HepG2 (cell line): ENCODE results near the gene DCDC2. TPM values are rescaled to one million over a fixed set of nuclear protein-coding genes. Genes with fewer than 3 reads are reported as not detected.

Experiments
- ISL2 ChIP-seq: sonication (generic); formaldehyde crosslinking; IDR thresholded peaks from 2 replicates; pipeline ENCODE4 v1.5.0; 2020; ENCODE audit warnings: missing genetic modification reagents
- JUN ChIP-seq: sonication (generic); formaldehyde crosslinking; IDR thresholded peaks from 2 replicates; pipeline ENCODE4 v1.4.0; 2020; ENCODE audit warnings: mild to moderate bottlenecking, missing genetic modification reagents
- POGZ ChIP-seq: sonication (generic); formaldehyde crosslinking; IDR thresholded peaks from 2 replicates; pipeline ENCODE4 v1.4.0; 2020; ENCODE audit warnings: mild to moderate bottlenecking, missing genetic modification reagents
- RAD51 ChIP-seq: fragments of 450-650 bp; IDR thresholded peaks from 2 replicates; pipeline ENCODE4 v1.6.1; 2016; ENCODE audit warnings: borderline replicate concordance
- RBAK ChIP-seq: sonication (generic); formaldehyde crosslinking; IDR thresholded peaks from 2 replicates; pipeline ENCODE4 v1.5.1; 2020; ENCODE audit warnings: mild to moderate bottlenecking, missing genetic modification reagents
- RBM22 ChIP-seq: fragments of 200-400 bp; formaldehyde crosslinking; optimal IDR thresholded peaks from 2 replicates; pipeline ENCODE3; 2017; ENCODE audit warnings: mild to moderate bottlenecking, low read length, moderate library complexity
- SATB2 ChIP-seq: sonication (generic); formaldehyde crosslinking; IDR thresholded peaks from 2 replicates; pipeline ENCODE4 v1.5.0; 2020; ENCODE audit warnings: missing genetic modification reagents
- SOX13 ChIP-seq, 3 experiments: fragments of 450-650 bp in 1 of 3; sonication (generic) in 1 of 3; formaldehyde crosslinking in 1 of 3; IDR thresholded peaks in 2 of 3; conservative IDR thresholded peaks in 1 of 3; 2 replicates each; pipeline versions ENCODE4 v1.5.0 to v1.6.1; 2016 to 2020; ENCODE audit warnings: antibody characterized with exemption in 1 of 3, mild to moderate bottlenecking in 1 of 3, missing compliant biosample characterization in 1 of 3, missing genetic modification reagents in 1 of 3, moderate library complexity in 1 of 3
- SRF ChIP-seq: IDR thresholded peaks from 2 replicates; pipeline ENCODE4 v1.6.1; 2011; ENCODE audit warnings: mild to moderate bottlenecking, low read depth, low read length, moderate library complexity
- ZEB1 ChIP-seq: IDR thresholded peaks from 2 replicates; pipeline ENCODE4 v1.6.1; 2012; ENCODE audit warnings: mild to moderate bottlenecking, low read depth, inconsistent platforms; ENCODE audit not compliant: insufficient replicate concordance
- ZNF34 ChIP-seq: sonication (generic); formaldehyde crosslinking; IDR thresholded peaks from 2 replicates; pipeline ENCODE4 v1.4.0; 2020; ENCODE audit warnings: mild to moderate bottlenecking, missing genetic modification reagents, borderline replicate concordance
- ZNF501 ChIP-seq: sonication (generic); formaldehyde crosslinking; IDR thresholded peaks from 2 replicates; pipeline ENCODE4 v1.5.1; 2020; ENCODE audit warnings: mild to moderate bottlenecking, moderate library complexity, missing genetic modification reagents
- ZSCAN20 ChIP-seq: sonication (generic); formaldehyde crosslinking; IDR thresholded peaks from 2 replicates; pipeline ENCODE4 v1.4.0; 2020; ENCODE audit warnings: missing genetic modification reagents, mild to moderate bottlenecking, borderline replicate concordance
- polyA plus RNA-seq, 8 experiments: library from polyadenylated mRNA; depleted of rRNA in 3 of 8; stranded (reverse) in 7 of 8; unstranded in 1 of 8; fragments of >200 nt; fragmentation: Illumina TruSeq in 4 of 8; extraction: Trizol in 4 of 8; gene quantifications; 2 replicates each; pipeline versions ENCODE4 v1.2.1 to v1.2.3, GENCODE V29; 2011 to 2016; ENCODE audit warnings: low read depth in 4 of 8, missing spikeins in 1 of 8, mixed read lengths in 1 of 8; ENCODE audit not compliant: insufficient read depth in 1 of 8
- total RNA-seq, 5 experiments: library from RNA; depleted of rRNA; stranded (reverse); fragments of >200 nt; fragmentation: Illumina TruSeq; extraction: Trizol; gene quantifications; 2 replicates each; pipeline ENCODE4 v1.2.3, GENCODE V29; 2016; ENCODE audit warnings: low read depth in 1 of 5
- TF ChIP-seq, protein P1 (sequence below): sonication (generic); formaldehyde crosslinking; IDR thresholded peaks from 2 replicates; pipeline ENCODE4 v1.5.1; 2020; ENCODE audit warnings: missing genetic modification reagents, mild to moderate bottlenecking, borderline replicate concordance
- TF ChIP-seq, protein P2 (sequence below): sonication (generic); formaldehyde crosslinking; IDR thresholded peaks from 2 replicates; pipeline ENCODE4 v1.8.0; 2022; ENCODE audit warnings: missing genetic modification reagents, mild to moderate bottlenecking, borderline replicate concordance
- TF ChIP-seq, protein P3 (sequence below): sonication (generic); formaldehyde crosslinking; IDR thresholded peaks from 2 replicates; pipeline ENCODE4 v1.4.0; 2020; ENCODE audit warnings: mild to moderate bottlenecking, low read depth, missing genetic modification reagents
- TF ChIP-seq, protein P4 (sequence below): sonication (generic); formaldehyde crosslinking; IDR thresholded peaks from 2 replicates; pipeline ENCODE4 v1.8.0; 2022; ENCODE audit warnings: mild to moderate bottlenecking, missing genetic modification reagents, moderate library complexity
- TF ChIP-seq, protein P5 (sequence below): sonication (generic); formaldehyde crosslinking; conservative IDR thresholded peaks from 2 replicates; pipeline ENCODE4 v1.4.0; 2020; ENCODE audit warnings: missing genetic modification reagents

The DCDC2 gene
- total and polyA plus RNA-seq, 2 of the 13 experiments (the other 11 are each of a cell fraction or from before 2014, with no cell fraction given): 9.0 to 36.2 TPM

DNA sequence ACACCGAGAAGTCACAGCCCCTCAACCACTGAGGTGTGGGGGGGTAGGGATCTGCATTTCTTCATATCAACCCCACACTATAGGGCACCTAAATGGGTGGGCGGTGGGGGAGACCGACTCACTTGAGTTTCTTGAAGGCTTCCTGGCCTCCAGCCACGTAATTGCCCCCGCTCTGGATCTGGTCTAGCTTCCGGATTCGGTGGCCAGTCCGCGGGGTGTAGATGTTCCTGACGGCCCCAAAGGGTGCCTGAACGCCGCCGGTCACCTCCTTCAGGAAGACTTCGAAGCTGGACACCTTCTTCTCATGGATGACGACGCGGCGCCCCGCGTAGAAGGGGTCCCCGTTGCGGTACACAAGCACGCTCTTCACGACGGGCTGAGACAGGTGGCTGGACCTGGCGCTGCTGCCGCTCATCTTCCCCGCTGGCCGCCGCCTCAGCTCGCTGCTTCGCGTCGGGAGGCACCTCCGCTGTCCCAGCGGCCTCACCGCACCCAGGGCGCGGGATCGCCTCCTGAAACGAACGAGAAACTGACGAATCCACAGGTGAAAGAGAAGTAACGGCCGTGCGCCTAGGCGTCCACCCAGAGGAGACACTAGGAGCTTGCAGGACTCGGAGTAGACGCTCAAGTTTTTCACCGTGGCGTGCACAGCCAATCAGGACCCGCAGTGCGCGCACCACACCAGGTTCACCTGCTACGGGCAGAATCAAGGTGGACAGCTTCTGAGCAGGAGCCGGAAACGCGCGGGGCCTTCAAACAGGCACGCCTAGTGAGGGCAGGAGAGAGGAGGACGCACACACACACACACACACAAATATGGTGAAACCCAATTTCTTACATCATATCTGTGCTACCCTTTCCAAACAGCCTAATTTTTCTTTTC, at the start of gene DCDC2 (continued):
- no peak for TF ChIP-seq RAD51
- peak; percentile 46; the same call in 1 of the 2 replicates for TF ChIP-seq ISL2 (CRISPR knock-in tag)
- no peak for TF ChIP-seq RBM22
- peak; percentile 75 for TF ChIP-seq POGZ (CRISPR knock-in tag)
- peak; percentile 100 for TF ChIP-seq ZEB1
- TF ChIP-seq ZNF34 (CRISPR knock-in tag): peak; percentile 90
- 0 out of 2 replicates have a peak, but pooled peaks have one; percentile 6 for TF ChIP-seq RBAK (CRISPR knock-in tag)
- TF ChIP-seq ZNF501 (CRISPR knock-in tag): peak; percentile 85; the same call in 1 of the 2 replicates
- TF ChIP-seq, protein P1, sequence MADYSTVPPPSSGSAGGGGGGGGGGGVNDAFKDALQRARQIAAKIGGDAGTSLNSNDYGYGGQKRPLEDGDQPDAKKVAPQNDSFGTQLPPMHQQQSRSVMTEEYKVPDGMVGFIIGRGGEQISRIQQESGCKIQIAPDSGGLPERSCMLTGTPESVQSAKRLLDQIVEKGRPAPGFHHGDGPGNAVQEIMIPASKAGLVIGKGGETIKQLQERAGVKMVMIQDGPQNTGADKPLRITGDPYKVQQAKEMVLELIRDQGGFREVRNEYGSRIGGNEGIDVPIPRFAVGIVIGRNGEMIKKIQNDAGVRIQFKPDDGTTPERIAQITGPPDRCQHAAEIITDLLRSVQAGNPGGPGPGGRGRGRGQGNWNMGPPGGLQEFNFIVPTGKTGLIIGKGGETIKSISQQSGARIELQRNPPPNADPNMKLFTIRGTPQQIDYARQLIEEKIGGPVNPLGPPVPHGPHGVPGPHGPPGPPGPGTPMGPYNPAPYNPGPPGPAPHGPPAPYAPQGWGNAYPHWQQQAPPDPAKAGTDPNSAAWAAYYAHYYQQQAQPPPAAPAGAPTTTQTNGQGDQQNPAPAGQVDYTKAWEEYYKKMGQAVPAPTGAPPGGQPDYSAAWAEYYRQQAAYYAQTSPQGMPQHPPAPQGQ: peak; percentile 92; the same call in 1 of the 2 replicates
- no peak for TF ChIP-seq ZSCAN20 (CRISPR knock-in tag)
- no peak for TF ChIP-seq SRF
- TF ChIP-seq SOX13 (IDR thresholded peaks at IDR 0.05): peak; percentile 52; the same call in 1 of the 2 replicates
- TF ChIP-seq SOX13 (CRISPR knock-in tag; conservative IDR thresholded peaks at IDR 0.05 in 1 of 2, IDR thresholded peaks at IDR 0.05 in 1 of 2): peak in 1 of 2 experiments; percentile 28; a peak in 1 of 4 replicates
- TF ChIP-seq, protein P2, sequence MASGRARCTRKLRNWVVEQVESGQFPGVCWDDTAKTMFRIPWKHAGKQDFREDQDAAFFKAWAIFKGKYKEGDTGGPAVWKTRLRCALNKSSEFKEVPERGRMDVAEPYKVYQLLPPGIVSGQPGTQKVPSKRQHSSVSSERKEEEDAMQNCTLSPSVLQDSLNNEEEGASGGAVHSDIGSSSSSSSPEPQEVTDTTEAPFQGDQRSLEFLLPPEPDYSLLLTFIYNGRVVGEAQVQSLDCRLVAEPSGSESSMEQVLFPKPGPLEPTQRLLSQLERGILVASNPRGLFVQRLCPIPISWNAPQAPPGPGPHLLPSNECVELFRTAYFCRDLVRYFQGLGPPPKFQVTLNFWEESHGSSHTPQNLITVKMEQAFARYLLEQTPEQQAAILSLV (CRISPR knock-in tag): peak; percentile 61; the same call in 1 of the 2 replicates
- TF ChIP-seq, protein P3, sequence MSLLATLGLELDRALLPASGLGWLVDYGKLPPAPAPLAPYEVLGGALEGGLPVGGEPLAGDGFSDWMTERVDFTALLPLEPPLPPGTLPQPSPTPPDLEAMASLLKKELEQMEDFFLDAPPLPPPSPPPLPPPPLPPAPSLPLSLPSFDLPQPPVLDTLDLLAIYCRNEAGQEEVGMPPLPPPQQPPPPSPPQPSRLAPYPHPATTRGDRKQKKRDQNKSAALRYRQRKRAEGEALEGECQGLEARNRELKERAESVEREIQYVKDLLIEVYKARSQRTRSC (CRISPR knock-in tag): no peak; the same call in 1 of the 2 replicates
- TF ChIP-seq, protein P4, sequence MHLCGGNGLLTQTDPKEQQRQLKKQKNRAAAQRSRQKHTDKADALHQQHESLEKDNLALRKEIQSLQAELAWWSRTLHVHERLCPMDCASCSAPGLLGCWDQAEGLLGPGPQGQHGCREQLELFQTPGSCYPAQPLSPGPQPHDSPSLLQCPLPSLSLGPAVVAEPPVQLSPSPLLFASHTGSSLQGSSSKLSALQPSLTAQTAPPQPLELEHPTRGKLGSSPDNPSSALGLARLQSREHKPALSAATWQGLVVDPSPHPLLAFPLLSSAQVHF (CRISPR knock-in tag): peak; percentile 61; the same call in 1 of the 2 replicates
- peak; percentile 69; the same call in 1 of the 2 replicates for TF ChIP-seq JUN
- TF ChIP-seq, protein P5, sequence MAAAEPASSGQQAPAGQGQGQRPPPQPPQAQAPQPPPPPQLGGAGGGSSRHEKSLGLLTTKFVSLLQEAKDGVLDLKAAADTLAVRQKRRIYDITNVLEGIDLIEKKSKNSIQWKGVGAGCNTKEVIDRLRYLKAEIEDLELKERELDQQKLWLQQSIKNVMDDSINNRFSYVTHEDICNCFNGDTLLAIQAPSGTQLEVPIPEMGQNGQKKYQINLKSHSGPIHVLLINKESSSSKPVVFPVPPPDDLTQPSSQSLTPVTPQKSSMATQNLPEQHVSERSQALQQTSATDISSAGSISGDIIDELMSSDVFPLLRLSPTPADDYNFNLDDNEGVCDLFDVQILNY (CRISPR knock-in tag): no peak; the same call in 1 of the 2 replicates
- TF ChIP-seq SATB2 (CRISPR knock-in tag): 0 out of 2 replicates have a peak, but pooled peaks have one; percentile 18
